ENCODE data around the gene DSCAM. TPM values are rescaled to one million over a fixed set of nuclear protein-coding genes. Genes with fewer than 3 reads are reported as not detected.

DSCAM gene
- total and polyA plus RNA-seq, 2 experiments from 2014 or later, result 0.07 TPM; not detected in 1

GRCh38 chr21:40595806-40596205 is 251.2 kb downstream of the DSCAM start (continued):
- TF ChIP-seq CREB1 (CRISPR knock-in tag; IDR thresholded peaks at IDR 0.05; ENCODE audit: low read depth) (no peak), STAT1 (IDR thresholded peaks at IDR 0.05; ENCODE audit: unreplicated experiment) (no peak)

- Mint-ChIP-seq H3K36me3 (ENCODE audit: low read depth) (peaks cover 21% of the 10 kb centered on the region), H3K27ac (no peak overlapping the region)
Observed at GRCh38 chr21:40587736-40588346, 259.1 kb downstream of the DSCAM start.

More at GRCh38 chr21:40587736-40588346, 259.1 kb downstream of the DSCAM start:
- H3K27me3 ChIP-seq (ENCODE audit: insufficient read depth), result no peaks in the 10 kb centered on the region
- TF ChIP-seq JUNB (IDR thresholded peaks at IDR 0.05; ENCODE audit: unreplicated experiment), result no peak
- TF ChIP-seq POLR2AphosphoS5 (IDR thresholded peaks at IDR 0.05; ENCODE audit: low read depth), result no peak
- TF ChIP-seq ETS1 (IDR thresholded peaks at IDR 0.05), result no peak
- TF ChIP-seq ZNF462 (CRISPR knock-in tag; IDR thresholded peaks at IDR 0.05), result no peak
- no peak overlapping the region for H3K4me3 Mint-ChIP-seq
- H3K9me2 ChIP-seq (ENCODE audit: insufficient read depth), result no peaks in the 10 kb centered on the region
- no peaks in the 10 kb centered on the region for H3F3A ChIP-seq (replicated peaks; ENCODE audit: low read depth)
- no peaks in the 10 kb centered on the region for H4K20me1 ChIP-seq (replicated peaks; ENCODE audit: insufficient read depth)
- DNase-seq (ENCODE audit: low spot score), result no peak
- H3K4me3 ChIP-seq, result no peak overlapping the region
- H3K4me1 Mint-ChIP-seq, result peaks cover 9% of the 10 kb centered on the region
- H3K4me2 ChIP-seq, result no peak overlapping the region
- peaks cover 82% of the 10 kb centered on the region for H3K9me3 Mint-ChIP-seq
- no peaks in the 10 kb centered on the region for H3K79me2 ChIP-seq (replicated peaks; ENCODE audit: insufficient read depth)
- H3K27me3 Mint-ChIP-seq (ENCODE audit: insufficient read depth, low read depth, poor library complexity), result peaks cover 4% of the 10 kb centered on the region
- H3K27ac ChIP-seq (ENCODE audit: low read depth), result no peak overlapping the region
- H3K4me1 ChIP-seq (ENCODE audit: insufficient read depth), result peaks cover 3% of the 10 kb centered on the region
- H2AFZ ChIP-seq, result peak overlapping the region; percentile 63; the same call in 1 of the 2 replicates
- ATAC-seq, result no peak
- no peaks in the 10 kb centered on the region for H3K36me3 ChIP-seq (ENCODE audit: insufficient read depth)

All from GM23338 (cell line).